GM19455 (cell line): Measurements from ENCODE around the gene ACACB.

Experiments used
- ATAC-seq: cut with Tn5 transposase; IDR thresholded peaks from one replicate; pipeline ENCODE4 v1.9.1; 2021; ENCODE audit not compliant: unreplicated experiment

ACACB gene

GRCh38 chr12:109294286-109294796, 178.0 kb downstream of the ACACB start:
- ATAC-seq = no peak

DNA sequence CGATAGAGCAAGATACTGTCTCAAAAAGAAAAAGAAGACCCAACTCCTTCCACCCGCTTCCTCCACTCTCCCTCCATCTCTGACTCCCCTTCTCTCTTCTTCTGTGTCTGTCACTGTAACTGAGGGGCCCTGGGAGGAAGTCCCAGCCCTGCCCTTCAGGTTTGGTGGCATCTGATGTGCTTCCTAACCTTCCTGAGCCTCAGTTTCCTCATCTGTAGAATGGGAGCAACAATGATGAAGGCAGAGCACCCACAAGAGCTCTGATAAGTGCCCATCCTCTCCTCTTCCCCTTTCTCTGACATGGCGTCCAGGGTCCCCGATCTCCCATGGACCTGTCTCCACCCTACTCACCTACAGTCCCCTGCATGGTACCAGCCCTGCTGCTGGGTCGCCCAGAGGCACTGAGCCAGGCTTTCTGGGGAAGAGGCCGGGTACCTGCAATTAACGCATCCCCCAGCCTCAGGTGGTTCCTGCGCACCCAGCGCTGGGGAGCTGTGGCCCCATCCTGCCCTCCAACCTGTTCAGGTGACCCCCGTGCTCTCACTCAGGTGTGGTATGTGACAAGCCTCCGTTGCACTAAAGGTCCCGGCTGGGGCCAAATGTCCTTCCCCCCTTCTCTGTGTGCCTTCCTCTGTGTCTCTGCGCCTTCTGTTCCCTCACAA, 179.5 kb downstream of the ACACB start:
- ATAC-seq = no peak

GRCh38 chr12:109296431-109296830, 180.0 kb downstream of the ACACB start:
- ATAC-seq = no peak

- ATAC-seq = no peak
Measured at GRCh38 chr12:109299849-109300248, 183.5 kb downstream of the ACACB start.

- ATAC-seq = no peak
Measured at GRCh38 chr12:109301643-109302168, 185.3 kb downstream of the ACACB start.

DNA sequence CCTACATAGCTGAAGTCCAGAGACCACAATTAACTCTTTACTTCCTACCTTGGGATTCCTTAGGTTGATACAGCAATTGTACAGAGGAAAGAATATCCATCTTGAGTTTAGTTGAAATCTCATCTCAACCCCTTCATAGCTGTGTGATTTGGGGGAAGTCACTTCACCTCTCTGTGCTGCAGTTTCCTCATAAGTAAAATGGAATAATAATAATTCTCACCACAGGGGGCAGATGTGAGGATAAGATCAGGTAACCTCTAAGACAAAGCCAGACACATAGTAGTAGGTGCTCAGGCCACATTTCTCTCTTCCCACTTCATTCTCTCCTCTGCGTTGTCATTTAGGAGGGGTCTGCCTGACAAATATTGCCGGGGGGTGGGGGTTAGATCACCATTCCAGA, 186.0 kb downstream of the ACACB start:
- no peak for ATAC-seq

DNA sequence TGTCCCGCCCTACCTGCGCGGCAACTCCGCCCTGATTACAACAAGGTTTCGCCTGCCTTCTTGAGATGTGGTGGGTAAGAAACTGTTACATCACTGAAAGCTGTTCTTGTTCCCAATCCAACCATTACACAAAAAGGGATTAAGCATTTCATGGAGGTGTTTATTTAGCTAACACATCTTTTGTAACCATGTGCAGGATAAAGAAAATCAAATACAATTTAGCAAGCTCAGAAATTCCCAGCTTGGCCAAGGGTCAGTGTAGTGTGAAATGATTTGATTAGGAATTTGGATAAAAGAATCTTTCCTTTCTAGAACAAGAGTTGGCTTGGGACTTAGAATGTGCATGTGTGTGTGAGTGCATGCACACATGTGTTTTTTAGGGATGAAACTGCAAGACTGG, 186.4 kb downstream of the ACACB start:
- no peak for ATAC-seq

GRCh38 chr12:109304485-109304884, 188.1 kb downstream of the ACACB start:
- ATAC-seq = no peak

DNA sequence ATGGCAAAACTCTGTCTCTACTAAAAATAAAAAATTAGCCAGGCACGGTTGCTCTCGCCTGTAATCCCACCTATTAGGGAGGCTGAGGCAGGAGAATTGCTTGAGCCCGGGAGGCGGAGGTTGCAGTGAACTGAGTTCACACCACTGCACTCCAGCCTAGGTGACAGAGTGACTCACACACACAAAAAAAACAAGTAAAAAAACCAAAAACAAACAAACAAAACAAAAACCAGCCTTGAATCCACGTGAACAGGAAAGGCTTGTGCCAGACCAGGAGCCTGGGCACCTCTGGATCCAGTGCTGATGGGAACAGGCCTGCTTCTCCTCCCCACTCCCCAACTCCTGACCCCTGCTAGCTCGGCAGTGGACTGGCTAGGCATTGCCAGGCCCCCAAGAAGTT, 189.2 kb downstream of the ACACB start:
- ATAC-seq = no peak

- ATAC-seq = no peak
Measured at GRCh38 chr12:109307051-109307450, 190.7 kb downstream of the ACACB start.

GRCh38 chr12:109308534-109309380, 192.4 kb downstream of the ACACB start, which contains the start of gene FOXN4:
Gene FOXN4 (minus strand): TSS chr12:109309284. CDS start chr12:109308321, 963 bp downstream.
- no peak for ATAC-seq

GRCh38 chr12:109309381-109310246, 193.2 kb downstream of the ACACB start:
- ATAC-seq = no peak

GRCh38 chr12:109310247-109311125, 194.1 kb downstream of the ACACB start:
- ATAC-seq = no peak
